Naive thymus-derived CD4-positive, alpha-beta T cell (primary cell): ENCODE results near the gene ZFP69. TPM values are rescaled to one million over a fixed set of nuclear protein-coding genes. Genes with fewer than 3 reads are reported as not detected.

Experiments used
- ATAC-seq: fragments of 150-1000 bp; cut with Tn5 transposase; 2 replicates; pipeline ENCODE4 v1.10.0; 2021; ENCODE audit warnings: mild to moderate bottlenecking, moderate library complexity
- CTCF ChIA-PET: fragments of 350-600 bp; sonication (Branson Sonifier 250); formaldehyde crosslinking; loops from one replicate; lab custom pipeline; 2021; ENCODE audit warnings: antibody characterized with exemption; lab: Charles Lee
- POLR2A ChIA-PET: fragments of 350-600 bp; sonication (Branson Sonifier 250); formaldehyde crosslinking; loops from one replicate; lab custom pipeline; 2021; ENCODE audit warnings: antibody characterized with exemption, inconsistent platforms; lab: Charles Lee
- DNase-seq, 9 donors: peaks; one replicate each; pipeline versions ENCODE4 v3.0.0 to v3.0.0-alpha.2; 2020 to 2022; ENCODE audit warnings: mixed read lengths in 1 of 9
- H3K27ac ChIP-seq: one replicate; pipeline ENCODE4 v1.7.0; 2013; ENCODE audit warnings: mild to moderate bottlenecking, low read depth, low read length, moderate library complexity
- H3K27me3 ChIP-seq, 2 donors: one replicate each; pipeline ENCODE4 v1.7.0; 2013; ENCODE audit warnings: low read length in 2 of 2, mild to moderate bottlenecking in 2 of 2, moderate library complexity in 2 of 2; ENCODE audit not compliant: control insufficient read depth in 2 of 2, insufficient read depth in 2 of 2
- H3K36me3 ChIP-seq, 3 experiments: 1 replicate in 2 of 3; 2 replicates in 1 of 3; pipeline ENCODE4 v1.7.0; 2013; ENCODE audit warnings: low read length in 3 of 3, mild to moderate bottlenecking in 3 of 3, moderate library complexity in 1 of 3; ENCODE audit not compliant: insufficient read depth in 3 of 3, control insufficient read depth in 2 of 3
- H3K4me1 ChIP-seq, 2 donors: one replicate each; pipeline ENCODE4 v1.7.0; 2013; ENCODE audit warnings: low read length in 2 of 2, mild to moderate bottlenecking in 2 of 2, moderate library complexity in 1 of 2; ENCODE audit not compliant: control insufficient read depth in 2 of 2, insufficient read depth in 2 of 2
- H3K4me3 ChIP-seq: 2 replicates; pipeline ENCODE4 v1.7.0; 2013; ENCODE audit warnings: mild to moderate bottlenecking, low read length
- H3K9me3 ChIP-seq, 3 experiments: 1 replicate in 2 of 3; 2 replicates in 1 of 3; pipeline ENCODE4 v1.7.0; 2013; ENCODE audit warnings: low read length in 3 of 3; ENCODE audit not compliant: control insufficient read depth in 2 of 3
- H3K27ac Mint-ChIP-seq, 9 donors: one replicate each; pipeline ENCODE4 v1.8.0; 2020 to 2022; ENCODE audit warnings: mixed read lengths in 9 of 9, mild to moderate bottlenecking in 8 of 9, moderate library complexity in 5 of 9, inconsistent platforms in 2 of 9
- H3K27me3 Mint-ChIP-seq, 5 donors: one replicate each; pipeline ENCODE4 v1.8.0; 2021 to 2022; ENCODE audit warnings: mixed read lengths in 5 of 5, mild to moderate bottlenecking in 1 of 5
- H3K36me3 Mint-ChIP-seq, 5 donors: one replicate each; pipeline ENCODE4 v1.8.0; 2020 to 2022; ENCODE audit warnings: mixed read lengths in 5 of 5, mild to moderate bottlenecking in 3 of 5, inconsistent platforms in 1 of 5
- H3K4me1 Mint-ChIP-seq, 7 donors: one replicate each; pipeline ENCODE4 v1.8.0; 2020 to 2022; ENCODE audit warnings: mixed read lengths in 7 of 7, mild to moderate bottlenecking in 3 of 7, inconsistent platforms in 1 of 7
- H3K4me3 Mint-ChIP-seq, 10 donors: one replicate each; pipeline ENCODE4 v1.8.0; 2020 to 2022; ENCODE audit warnings: mild to moderate bottlenecking in 10 of 10, mixed read lengths in 10 of 10, moderate library complexity in 6 of 10, inconsistent platforms in 2 of 10
- H3K9me3 Mint-ChIP-seq, 11 donors: one replicate each; pipeline ENCODE4 v1.8.0; 2020 to 2022; ENCODE audit warnings: mixed read lengths in 11 of 11, mild to moderate bottlenecking in 4 of 11, inconsistent platforms in 1 of 11, moderate library complexity in 1 of 11
- intact Hi-C, 2 donors: fragments of 100-400 bp; cut with micrococcal nuclease; formaldehyde crosslinking; loops; one replicate each; pipeline ENCODE4 v1.15.1; 2023
- polyA plus RNA-seq, 2 donors: library from polyadenylated mRNA; unstranded; fragments of 300-500 nt; fragmentation: Illumina TruSeq; gene quantifications; one replicate each; pipeline ENCODE4 v1.2.3, GENCODE V29; 2021
- total RNA-seq, 6 experiments: library from RNA in 5 of 6; stranded (reverse) in 5 of 6; gene quantifications; 1 replicate in 5 of 6; 2 replicates in 1 of 6; pipeline ENCODE4 v1.2.3 and lab custom pipeline; 2021 to 2026

Gene ZFP69
- total and polyA plus RNA-seq, 7 experiments from 2014 or later = 2.7 to 7.8 (median 3.9) TPM

GRCh38 chr1:40438391-40439015, 38.6 kb upstream of the ZFP69 start:
- H3K36me3 Mint-ChIP-seq = peaks cover 0 to 37% (median 4%) of the 10 kb centered on the region in 5 donors
- no peak overlapping the region for H3K27ac Mint-ChIP-seq
- no peaks in the 10 kb centered on the region for H3K4me1 ChIP-seq
- H3K27me3 Mint-ChIP-seq = no peaks in the 10 kb centered on the region
- ATAC-seq (peak; percentile 72), DNase-seq (peak in 5 of 9 donors; percentile 17 to 41 (median 31))
- intact Hi-C loops = loop anchor here (1.0 kb wide), 2 partner anchors 285 to 294 kb away; no protein-coding TSS in a partner anchor
- H3K9me3 ChIP-seq = no peaks in the 10 kb centered on the region
- ChIA-PET CTCF (interaction anchor here (1.0 to 3.7 kb wide), 8 partner anchors 10 to 298 kb away, joined by 3 to 22 read pairs (median 5); partner anchors contain the start of gene ZNF684), POLR2A (interaction anchor here (0.6 kb wide), 2 partner anchors 93 to 229 kb away, joined by 3 to 4 read pairs; no protein-coding TSS in a partner anchor)
- H3K27ac ChIP-seq = no peak overlapping the region
- H3K36me3 ChIP-seq = no peaks in the 10 kb centered on the region
- H3K9me3 Mint-ChIP-seq = peaks cover 0 to 6% (median 0%) of the 10 kb centered on the region in 11 donors
- H3K4me1 Mint-ChIP-seq = peaks cover 0 to 5% (median 0%) of the 10 kb centered on the region in 7 donors
- H3K4me3 Mint-ChIP-seq = no peak overlapping the region
- no peak overlapping the region for H3K4me3 ChIP-seq
- no peaks in the 10 kb centered on the region for H3K27me3 ChIP-seq

GRCh38 chr1:40439247-40439646, 37.8 kb upstream of the ZFP69 start:
- no peaks in the 10 kb centered on the region for H3K27me3 Mint-ChIP-seq
- no peak for DNase-seq
- no peaks in the 10 kb centered on the region for H3K27me3 ChIP-seq
- no peak overlapping the region for H3K4me3 ChIP-seq
- H3K9me3 ChIP-seq = no peaks in the 10 kb centered on the region
- ATAC-seq = no peak
- ChIA-PET CTCF (interaction anchor here (0.9 to 3.7 kb wide), 7 partner anchors 11 to 295 kb away, joined by 3 to 22 read pairs (median 5); partner anchors contain the start of gene ZFP69B), POLR2A (interaction anchor here (0.6 kb wide), 1 partner anchor 18 kb away, joined by 3 read pairs; no protein-coding TSS in a partner anchor)
- peaks cover 0 to 37% (median 9%) of the 10 kb centered on the region in 5 donors for H3K36me3 Mint-ChIP-seq
- intact Hi-C loops = no loop called here
- no peaks in the 10 kb centered on the region for H3K36me3 ChIP-seq
- H3K4me3 Mint-ChIP-seq = no peak overlapping the region
- H3K9me3 Mint-ChIP-seq = peaks cover 0 to 10% (median 0%) of the 10 kb centered on the region in 11 donors
- H3K27ac ChIP-seq = no peak overlapping the region
- no peak overlapping the region for H3K27ac Mint-ChIP-seq
- H3K4me1 ChIP-seq = no peaks in the 10 kb centered on the region
- peaks cover 0 to 5% (median 0%) of the 10 kb centered on the region in 7 donors for H3K4me1 Mint-ChIP-seq

- H3K27me3 ChIP-seq = no peaks in the 10 kb centered on the region
- peaks cover 3 to 65% (median 32%) of the 10 kb centered on the region in 11 donors for H3K9me3 Mint-ChIP-seq
- H3K4me3 Mint-ChIP-seq = peak within 1 kb of the TSS; percentile 83 to 96 (median 93)
- peaks cover 14 to 30% (median 25%) of the 10 kb centered on the region in 7 donors for H3K4me1 Mint-ChIP-seq
- H3K36me3 Mint-ChIP-seq = peaks cover 26 to 56% (median 45%) of the 10 kb centered on the region in 5 donors
- POLR2A ChIA-PET = interaction anchor here (0.6 to 1.4 kb wide), 6 partner anchors 54 to 410 kb away, joined by 3 to 6 read pairs (median 4); partner anchors contain the start of genes CAP1, EXO5, NFYC and SMAP2
- peaks cover 11 to 19% of the 10 kb centered on the region in 2 donors for H3K4me1 ChIP-seq
- ATAC-seq (peak; percentile 91), DNase-seq (peak; percentile 73 to 97 (median 82))
- intact Hi-C loops = loop anchor here (1.0 to 5.0 kb wide), 7 partner anchors 27 to 288 kb away; partner anchors contain the start of genes EXO5 (in 2 of the 2), ZFP69 (in 2 of the 2), ZMPSTE24 (in 2 of the 2) and RLF (in 1 of the 2)
- no peaks in the 10 kb centered on the region for H3K27me3 Mint-ChIP-seq
- H3K9me3 ChIP-seq = peaks cover 0 to 21% (median 0%) of the 10 kb centered on the region in 3 experiments
- H3K36me3 ChIP-seq = peaks cover 0 to 8% (median 0%) of the 10 kb centered on the region in 3 experiments
- CTCF ChIA-PET = interaction anchor here (0.8 kb wide), 1 partner anchor 10 kb away, joined by 5 read pairs; no protein-coding TSS in a partner anchor
- peak within 1 kb of the TSS; percentile 65 for H3K27ac ChIP-seq
- H3K27ac Mint-ChIP-seq = peak within 1 kb of the TSS; percentile 84 to 94 (median 92)
- peak within 1 kb of the TSS; percentile 90 for H3K4me3 ChIP-seq
These were observed 27.2 kb upstream of the ZFP69 start, which contains the start of gene ZFP69B for GRCh38 chr1:40449684-40450494. Gene ZFP69B (plus strand): TSS chr1:40450476. CDS start chr1:40450962, 486 bp downstream.

- Mint-ChIP-seq H3K27me3 (no peaks in the 10 kb centered on the region), H3K36me3 (peaks cover 32 to 59% (median 48%) of the 10 kb centered on the region in 5 donors), H3K4me3 (peak overlapping the region; percentile 83 to 96 (median 93)), H3K9me3 (peaks cover 5 to 65% (median 36%) of the 10 kb centered on the region in 11 donors), H3K4me1 (peaks cover 14 to 30% (median 25%) of the 10 kb centered on the region in 7 donors), H3K27ac (peak overlapping the region; percentile 84 to 94 (median 92))
- ChIA-PET POLR2A (interaction anchor here (0.6 to 1.4 kb wide), 6 partner anchors 13 to 410 kb away, joined by 3 to 6 read pairs (median 4); partner anchors contain the start of genes CAP1, NFYC, SMAP2 and ZNF684), CTCF (interaction anchor here (0.6 to 0.8 kb wide), 2 partner anchors 11 to 65 kb away, joined by 3 to 5 read pairs; no protein-coding TSS in a partner anchor)
- DNase-seq (peak in 8 of 9 donors; percentile 5 to 84 (median 12)), ATAC-seq (peak; percentile 64)
- Histone ChIP-seq H3K9me3 (peaks cover 0 to 27% (median 0%) of the 10 kb centered on the region in 3 experiments), H3K36me3 (peaks cover 0 to 14% (median 0%) of the 10 kb centered on the region in 3 experiments), H3K4me3 (peak overlapping the region; percentile 90), H3K27ac (peak overlapping the region; percentile 65), H3K4me1 (peaks cover 11 to 19% of the 10 kb centered on the region in 2 donors), H3K27me3 (no peaks in the 10 kb centered on the region)
- intact Hi-C loops = loop anchor here (1.0 to 5.0 kb wide), 7 partner anchors 26 to 288 kb away; partner anchors contain the start of genes ZFP69 (in 2 of the 2), ZMPSTE24 (in 2 of the 2), EXO5 (in 1 of the 2) and RLF (in 1 of the 2)
These were observed 26.4 kb upstream of the ZFP69 start for GRCh38 chr1:40450495-40451237.

- peaks cover 5 to 66% (median 38%) of the 10 kb centered on the region in 11 donors for H3K9me3 Mint-ChIP-seq
- DNase-seq (no peak), ATAC-seq (no peak)
- peaks cover 11 to 19% of the 10 kb centered on the region in 2 donors for H3K4me1 ChIP-seq
- peaks cover 14 to 30% (median 25%) of the 10 kb centered on the region in 7 donors for H3K4me1 Mint-ChIP-seq
- peak overlapping the region; percentile 90 for H3K4me3 ChIP-seq
- POLR2A ChIA-PET = interaction anchor here (0.6 to 1.0 kb wide), 2 partner anchors 13 to 80 kb away, joined by 3 read pairs; partner anchors contain the start of gene ZNF684
- H3K36me3 Mint-ChIP-seq = peaks cover 27 to 61% (median 50%) of the 10 kb centered on the region in 5 donors
- H3K36me3 ChIP-seq = peaks cover 0 to 14% (median 0%) of the 10 kb centered on the region in 3 experiments
- CTCF ChIA-PET = no interaction called here
- no peaks in the 10 kb centered on the region for H3K27me3 Mint-ChIP-seq
- no peaks in the 10 kb centered on the region for H3K27me3 ChIP-seq
- H3K27ac Mint-ChIP-seq = peak overlapping the region; percentile 84 to 94 (median 92)
- H3K27ac ChIP-seq = no peak overlapping the region
- H3K9me3 ChIP-seq = peaks cover 0 to 26% (median 0%) of the 10 kb centered on the region in 3 experiments
- peak overlapping the region; percentile 83 to 96 (median 93) for H3K4me3 Mint-ChIP-seq
- intact Hi-C loops = loop anchor here (2.0 to 5.0 kb wide), 4 partner anchors 26 to 289 kb away; partner anchors contain the start of genes ZFP69 (in 2 of the 2), RLF (in 1 of the 2) and ZMPSTE24 (in 1 of the 2)
These were observed 25.9 kb upstream of the ZFP69 start for GRCh38 chr1:40451238-40451585.
